ENCODE data around the gene LCMT1.
"Not testable (repeated sequence)": the region's sequence is repeated elsewhere in the genome, so short reads cannot be mapped to it uniquely, and the experiment has no call there.

The LCMT1 gene

GRCh38 chr16:25111403-25112166 is at the start of gene LCMT1:
LCMT1 (plus strand) TSS chr16:25111742; CDS start chr16:25111884, 142 bp downstream.
- peak; percentile 79 to 87 for DNase-seq (ENCODE audit: low read depth in 2 of 2)

- DNase-seq (ENCODE audit: low read depth in 2 of 2): no peak
Observed at GRCh38 chr16:25063102-25063501, 48.4 kb upstream of the LCMT1 start.

- no peak for DNase-seq (ENCODE audit: low read depth in 2 of 2)
Observed at GRCh38 chr16:25063865-25064264, 47.7 kb upstream of the LCMT1 start.

GRCh38 chr16:25064281-25064680 is 47.3 kb upstream of the LCMT1 start:
- DNase-seq (ENCODE audit: low read depth in 2 of 2): not testable (repeated sequence)

- DNase-seq (ENCODE audit: low read depth in 2 of 2): no peak
Observed at GRCh38 chr16:25064937-25065336, 46.6 kb upstream of the LCMT1 start.

GRCh38 chr16:25065899-25066298 is 45.6 kb upstream of the LCMT1 start:
- DNase-seq (ENCODE audit: low read depth in 2 of 2): no peak

- DNase-seq (ENCODE audit: low read depth in 2 of 2): no peak
Observed at GRCh38 chr16:25066426-25066746, 45.2 kb upstream of the LCMT1 start.

- peak; percentile 56 to 63 for DNase-seq (ENCODE audit: low read depth in 2 of 2)
Observed at GRCh38 chr16:25066747-25067631, 44.6 kb upstream of the LCMT1 start.

- no peak for DNase-seq (ENCODE audit: low read depth in 2 of 2)
Observed at GRCh38 chr16:25073854-25074253, 37.7 kb upstream of the LCMT1 start.

- no peak for DNase-seq (ENCODE audit: low read depth in 2 of 2)
Observed at GRCh38 chr16:25078386-25078978, 33.1 kb upstream of the LCMT1 start.

GRCh38 chr16:25079637-25080378 is 31.7 kb upstream of the LCMT1 start:
- no peak for DNase-seq (ENCODE audit: low read depth in 2 of 2)

GRCh38 chr16:25080420-25081131 is 31.0 kb upstream of the LCMT1 start:
- no peak for DNase-seq (ENCODE audit: low read depth in 2 of 2)

- DNase-seq (ENCODE audit: low read depth in 2 of 2): no peak
Observed at GRCh38 chr16:25081702-25082101, 29.8 kb upstream of the LCMT1 start.

GRCh38 chr16:25083065-25083464 is 28.5 kb upstream of the LCMT1 start:
- no peak for DNase-seq (ENCODE audit: low read depth in 2 of 2)

- no peak for DNase-seq (ENCODE audit: low read depth in 2 of 2)
Observed at GRCh38 chr16:25083701-25084100, 27.8 kb upstream of the LCMT1 start.

- DNase-seq (ENCODE audit: low read depth in 2 of 2): no peak
Observed at GRCh38 chr16:25084797-25085196, 26.7 kb upstream of the LCMT1 start.

- DNase-seq (ENCODE audit: low read depth in 2 of 2): no peak
Observed at GRCh38 chr16:25087761-25088160, 23.8 kb upstream of the LCMT1 start.

- DNase-seq (ENCODE audit: low read depth in 2 of 2): no peak
Observed at GRCh38 chr16:25089351-25089750, 22.2 kb upstream of the LCMT1 start.

- no peak for DNase-seq (ENCODE audit: low read depth in 2 of 2)
Observed at GRCh38 chr16:25092441-25092840, 19.1 kb upstream of the LCMT1 start.

GRCh38 chr16:25093208-25094061 is 18.1 kb upstream of the LCMT1 start:
- no peak for DNase-seq (ENCODE audit: low read depth in 2 of 2)
